Fibroblast of lung (primary cell): Measurements from ENCODE around the gene FRMD4A.

Source experiments
- EZH2 ChIP-seq: IDR thresholded peaks from 2 replicates; pipeline ENCODE4 v1.5.1; 2012; ENCODE audit warnings: low read length, control low read depth, mild to moderate bottlenecking; ENCODE audit errors: missing control alignments
- TF ChIP-seq, protein P1 (sequence below), 2 donors: IDR thresholded peaks in 1 of 2; conservative IDR thresholded peaks in 1 of 2; 1 replicate in 1 of 2; 2 replicates in 1 of 2; pipeline ENCODE4 v1.5.1; 2011 to 2012; ENCODE audit warnings: low read length in 2 of 2, control low read depth in 1 of 2, inconsistent platforms in 1 of 2, low read depth in 1 of 2, mild to moderate bottlenecking in 1 of 2

DNA sequence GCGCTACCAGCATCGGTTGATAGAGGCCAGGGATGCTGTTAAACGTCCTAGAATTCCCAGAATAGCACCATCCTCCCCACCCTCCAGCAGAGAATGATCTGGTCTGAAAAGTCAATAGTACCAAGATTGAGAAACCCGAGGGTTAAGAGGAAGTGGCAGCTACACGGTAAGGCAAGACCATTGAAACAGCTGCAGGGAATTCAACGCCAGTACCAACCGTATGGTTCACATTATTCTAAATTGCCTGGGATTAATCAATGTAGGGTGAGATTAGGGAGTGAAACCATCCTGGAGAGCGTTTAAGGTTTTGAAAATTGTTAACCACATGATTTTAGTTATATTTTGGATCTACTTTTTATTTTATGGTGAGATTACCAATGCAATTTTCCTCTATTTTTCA lies 391.8 kb downstream of the FRMD4A start:
- TF ChIP-seq, protein P1, sequence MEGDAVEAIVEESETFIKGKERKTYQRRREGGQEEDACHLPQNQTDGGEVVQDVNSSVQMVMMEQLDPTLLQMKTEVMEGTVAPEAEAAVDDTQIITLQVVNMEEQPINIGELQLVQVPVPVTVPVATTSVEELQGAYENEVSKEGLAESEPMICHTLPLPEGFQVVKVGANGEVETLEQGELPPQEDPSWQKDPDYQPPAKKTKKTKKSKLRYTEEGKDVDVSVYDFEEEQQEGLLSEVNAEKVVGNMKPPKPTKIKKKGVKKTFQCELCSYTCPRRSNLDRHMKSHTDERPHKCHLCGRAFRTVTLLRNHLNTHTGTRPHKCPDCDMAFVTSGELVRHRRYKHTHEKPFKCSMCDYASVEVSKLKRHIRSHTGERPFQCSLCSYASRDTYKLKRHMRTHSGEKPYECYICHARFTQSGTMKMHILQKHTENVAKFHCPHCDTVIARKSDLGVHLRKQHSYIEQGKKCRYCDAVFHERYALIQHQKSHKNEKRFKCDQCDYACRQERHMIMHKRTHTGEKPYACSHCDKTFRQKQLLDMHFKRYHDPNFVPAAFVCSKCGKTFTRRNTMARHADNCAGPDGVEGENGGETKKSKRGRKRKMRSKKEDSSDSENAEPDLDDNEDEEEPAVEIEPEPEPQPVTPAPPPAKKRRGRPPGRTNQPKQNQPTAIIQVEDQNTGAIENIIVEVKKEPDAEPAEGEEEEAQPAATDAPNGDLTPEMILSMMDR (conservative IDR thresholded peaks at IDR 0.05 in 1 of 2, IDR thresholded peaks at IDR 0.05 in 1 of 2; ENCODE audit: low read depth in 1 of 2, low read length in 2 of 2) = no peak
- no peak for TF ChIP-seq EZH2
